IPS-NIHi7 (cell line): ENCODE data around the gene WNT7A.

Experiments
- DNase-seq: peaks from one replicate; pipeline ENCODE4 v3.0.0; 2012; ENCODE audit warnings: mixed read lengths; ENCODE audit errors: extremely low spot score

WNT7A gene

GRCh38 chr3:13770170-13771169 lies 109.4 kb downstream of the WNT7A start:
- peak; percentile 80 for DNase-seq

GRCh38 chr3:13769422-13769821 lies 110.4 kb downstream of the WNT7A start:
- no peak for DNase-seq

GRCh38 chr3:13768453-13768852 lies 111.4 kb downstream of the WNT7A start:
- no peak for DNase-seq

- no peak for DNase-seq
These were observed 112.0 kb downstream of the WNT7A start for GRCh38 chr3:13767896-13768295.

- no peak for DNase-seq
These were observed 112.8 kb downstream of the WNT7A start for GRCh38 chr3:13767030-13767429.
